ENCODE data around the gene ANKRD23. TPM values are rescaled to one million over a fixed set of nuclear protein-coding genes. Genes with fewer than 3 reads are reported as not detected.

The ANKRD23 gene
- total RNA-seq, 1 donor = 2.3 TPM

GRCh38 chr2:96853321-96853720 lies 9.5 kb upstream of the ANKRD23 start:
- no peak overlapping the region for H3K4me3 ChIP-seq (ENCODE audit: low read depth, low read length)
- TF ChIP-seq, protein P1, sequence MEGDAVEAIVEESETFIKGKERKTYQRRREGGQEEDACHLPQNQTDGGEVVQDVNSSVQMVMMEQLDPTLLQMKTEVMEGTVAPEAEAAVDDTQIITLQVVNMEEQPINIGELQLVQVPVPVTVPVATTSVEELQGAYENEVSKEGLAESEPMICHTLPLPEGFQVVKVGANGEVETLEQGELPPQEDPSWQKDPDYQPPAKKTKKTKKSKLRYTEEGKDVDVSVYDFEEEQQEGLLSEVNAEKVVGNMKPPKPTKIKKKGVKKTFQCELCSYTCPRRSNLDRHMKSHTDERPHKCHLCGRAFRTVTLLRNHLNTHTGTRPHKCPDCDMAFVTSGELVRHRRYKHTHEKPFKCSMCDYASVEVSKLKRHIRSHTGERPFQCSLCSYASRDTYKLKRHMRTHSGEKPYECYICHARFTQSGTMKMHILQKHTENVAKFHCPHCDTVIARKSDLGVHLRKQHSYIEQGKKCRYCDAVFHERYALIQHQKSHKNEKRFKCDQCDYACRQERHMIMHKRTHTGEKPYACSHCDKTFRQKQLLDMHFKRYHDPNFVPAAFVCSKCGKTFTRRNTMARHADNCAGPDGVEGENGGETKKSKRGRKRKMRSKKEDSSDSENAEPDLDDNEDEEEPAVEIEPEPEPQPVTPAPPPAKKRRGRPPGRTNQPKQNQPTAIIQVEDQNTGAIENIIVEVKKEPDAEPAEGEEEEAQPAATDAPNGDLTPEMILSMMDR (IDR thresholded peaks at IDR 0.05; ENCODE audit: insufficient read depth, low read length) = no peak
- DNase-seq (ENCODE audit: low read depth) = no peak

GRCh38 chr2:96852667-96853066 lies 8.8 kb upstream of the ANKRD23 start:
- no peak for DNase-seq (ENCODE audit: low read depth)
- TF ChIP-seq, protein P1 (IDR thresholded peaks at IDR 0.05; ENCODE audit: insufficient read depth, low read length) = no peak

GRCh38 chr2:96848264-96848663 lies 4.4 kb upstream of the ANKRD23 start:
- H3K4me3 ChIP-seq (ENCODE audit: low read depth, low read length) = no peak overlapping the region
- no peak for DNase-seq (ENCODE audit: low read depth)
- TF ChIP-seq, protein P1 (IDR thresholded peaks at IDR 0.05; ENCODE audit: insufficient read depth, low read length) = no peak

More at GRCh38 chr2:96852667-96853066, 8.8 kb upstream of the ANKRD23 start:
- no peak overlapping the region for H3K4me3 ChIP-seq (ENCODE audit: low read depth, low read length)

GRCh38 chr2:96847586-96847985 lies 3.8 kb upstream of the ANKRD23 start:
- TF ChIP-seq, protein P1 (IDR thresholded peaks at IDR 0.05; ENCODE audit: insufficient read depth, low read length) = no peak
- no peak for DNase-seq (ENCODE audit: low read depth)

GRCh38 chr2:96846825-96847224 lies 3.0 kb upstream of the ANKRD23 start:
- TF ChIP-seq, protein P1 (IDR thresholded peaks at IDR 0.05; ENCODE audit: insufficient read depth, low read length) = no peak
- H3K4me3 ChIP-seq (ENCODE audit: low read depth, low read length) = no peak overlapping the region
- DNase-seq (ENCODE audit: low read depth) = no peak

More at GRCh38 chr2:96847586-96847985, 3.8 kb upstream of the ANKRD23 start:
- H3K4me3 ChIP-seq (ENCODE audit: low read depth, low read length) = no peak overlapping the region

GRCh38 chr2:96844405-96844808 lies 586 bp upstream of the ANKRD23 start:
- H3K4me3 ChIP-seq (ENCODE audit: low read depth, low read length) = no peak overlapping the region
- TF ChIP-seq, protein P1 (IDR thresholded peaks at IDR 0.05; ENCODE audit: insufficient read depth, low read length) = no peak
- DNase-seq (ENCODE audit: low read depth) = no peak

DNA sequence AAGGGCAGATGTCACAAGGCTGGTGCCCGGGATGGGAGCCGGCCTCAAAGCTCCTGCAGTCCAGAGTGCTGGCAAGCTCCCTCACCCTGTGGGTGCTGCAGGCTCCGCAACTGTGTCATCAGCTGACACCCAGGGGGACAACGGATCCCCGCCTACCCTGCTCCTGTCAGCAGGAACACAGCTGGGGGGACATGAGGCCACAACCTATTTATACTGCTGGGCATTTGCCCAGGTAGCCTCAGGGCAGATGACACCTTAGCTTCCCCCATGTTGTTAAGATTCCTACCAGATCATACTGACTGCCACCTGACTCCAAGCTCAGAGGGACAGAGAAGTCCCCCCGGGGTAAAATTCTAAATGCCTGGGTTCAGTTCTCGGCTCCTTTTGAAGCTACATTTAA lies 1.2 kb downstream of the ANKRD23 start:
- TF ChIP-seq, protein P1 (IDR thresholded peaks at IDR 0.05; ENCODE audit: insufficient read depth, low read length) = no peak
- no peak for DNase-seq (ENCODE audit: low read depth)
- no peak overlapping the region for H3K4me3 ChIP-seq (ENCODE audit: low read depth, low read length)
